RWPE2 (cell line): ENCODE results near the gene IKZF3.

Experiments used
- ATAC-seq: fragments of 200-7000 bp; cut with Tn5 transposase; 3 replicates; pipeline ENCODE4 v1.9.1; 2021; ENCODE audit warnings: low read depth
- DNase-seq: peaks from one replicate; pipeline ENCODE4 v3.0.0-alpha.2; 2020; ENCODE audit warnings: low spot score
- H3K27ac ChIP-seq: fragments of 450-650 bp; 2 replicates; pipeline ENCODE4 v1.5.1; 2017; ENCODE audit warnings: mild to moderate bottlenecking; ENCODE audit not compliant: poor library complexity, severe bottlenecking
- H3K27me3 ChIP-seq: fragments of 250-450 bp; sonication (Bioruptor Pico); 2 replicates; pipeline ENCODE4 v1.5.1; 2021; ENCODE audit warnings: mild to moderate bottlenecking, moderate library complexity; ENCODE audit not compliant: insufficient read depth, poor library complexity, severe bottlenecking
- H3K36me3 ChIP-seq: fragments of 250-450 bp; sonication (Bioruptor Pico); 2 replicates; pipeline ENCODE4 v1.5.1; 2020; ENCODE audit warnings: low read depth, mild to moderate bottlenecking, moderate library complexity
- H3K4me1 ChIP-seq: fragments of 250-450 bp; sonication (Bioruptor Pico); 2 replicates; pipeline ENCODE4 v1.5.1; 2021; ENCODE audit warnings: mild to moderate bottlenecking, moderate library complexity; ENCODE audit not compliant: insufficient read depth, poor library complexity, severe bottlenecking
- H3K4me3 ChIP-seq: fragments of 250-450 bp; sonication (Bioruptor Pico); 2 replicates; pipeline ENCODE4 v1.5.1; 2021; ENCODE audit warnings: mild to moderate bottlenecking, moderate library complexity; ENCODE audit not compliant: severe bottlenecking
- H3K9me3 ChIP-seq: fragments of 250-450 bp; sonication (Bioruptor Pico); 2 replicates; pipeline ENCODE4 v1.5.1; 2021; ENCODE audit warnings: mild to moderate bottlenecking, moderate library complexity; ENCODE audit not compliant: severe bottlenecking
- TF ChIP-seq, protein P1 (sequence below): fragments of 450-650 bp; IDR thresholded peaks from one replicate; pipeline ENCODE4 v1.5.1; 2017; ENCODE audit warnings: mild to moderate bottlenecking, moderate library complexity; ENCODE audit not compliant: poor library complexity, severe bottlenecking

Gene IKZF3

DNA sequence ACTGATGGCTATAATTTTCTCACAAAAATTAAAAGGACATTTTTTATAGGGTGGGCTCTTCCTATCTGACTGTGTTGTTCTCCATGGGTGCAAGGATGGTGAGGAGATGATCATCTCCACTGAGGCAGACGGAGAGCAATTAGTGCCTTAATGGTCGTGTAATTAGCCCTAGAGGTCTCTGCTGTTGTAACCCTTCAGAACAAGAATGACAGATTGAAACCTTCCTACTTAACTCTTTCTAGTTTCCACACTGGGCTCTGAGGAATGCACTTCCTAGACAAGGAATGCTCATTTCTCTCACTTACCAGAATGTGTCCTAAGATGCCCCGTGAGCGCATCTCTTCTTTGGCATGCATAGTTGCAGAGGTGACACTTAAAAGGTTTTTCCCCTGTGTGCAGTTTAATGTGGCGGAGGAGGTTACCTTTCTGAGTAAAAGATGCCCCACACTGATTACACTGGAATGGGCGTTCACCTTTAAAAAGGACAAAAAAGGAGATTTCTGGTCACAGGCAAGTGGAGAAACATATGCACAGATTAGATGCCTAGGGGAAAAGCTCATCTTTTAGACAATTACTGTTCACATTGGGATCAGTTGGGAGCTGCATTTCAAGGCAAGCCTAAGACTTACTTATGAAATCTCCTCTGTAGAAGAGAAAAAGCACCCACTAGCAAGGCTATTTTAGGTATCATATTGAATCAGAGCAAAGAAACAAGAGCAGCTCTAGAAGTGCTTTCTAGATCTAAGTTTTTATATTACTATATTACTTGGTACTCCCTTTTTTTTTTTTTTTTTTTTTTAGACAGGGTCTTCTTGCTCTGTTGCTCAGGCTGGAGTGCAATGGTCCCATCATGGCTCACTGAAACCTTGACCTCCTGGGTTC lies 72.8 kb downstream of the IKZF3 start:
- DNase-seq (no peak), ATAC-seq (no peak)
- Histone ChIP-seq H3K36me3 (no peaks in the 10 kb centered on the region), H3K4me1 (no peaks in the 10 kb centered on the region), H3K27me3 (no peaks in the 10 kb centered on the region), H3K4me3 (no peak overlapping the region), H3K9me3 (no peaks in the 10 kb centered on the region), H3K27ac (no peak overlapping the region)
- TF ChIP-seq, protein P1, sequence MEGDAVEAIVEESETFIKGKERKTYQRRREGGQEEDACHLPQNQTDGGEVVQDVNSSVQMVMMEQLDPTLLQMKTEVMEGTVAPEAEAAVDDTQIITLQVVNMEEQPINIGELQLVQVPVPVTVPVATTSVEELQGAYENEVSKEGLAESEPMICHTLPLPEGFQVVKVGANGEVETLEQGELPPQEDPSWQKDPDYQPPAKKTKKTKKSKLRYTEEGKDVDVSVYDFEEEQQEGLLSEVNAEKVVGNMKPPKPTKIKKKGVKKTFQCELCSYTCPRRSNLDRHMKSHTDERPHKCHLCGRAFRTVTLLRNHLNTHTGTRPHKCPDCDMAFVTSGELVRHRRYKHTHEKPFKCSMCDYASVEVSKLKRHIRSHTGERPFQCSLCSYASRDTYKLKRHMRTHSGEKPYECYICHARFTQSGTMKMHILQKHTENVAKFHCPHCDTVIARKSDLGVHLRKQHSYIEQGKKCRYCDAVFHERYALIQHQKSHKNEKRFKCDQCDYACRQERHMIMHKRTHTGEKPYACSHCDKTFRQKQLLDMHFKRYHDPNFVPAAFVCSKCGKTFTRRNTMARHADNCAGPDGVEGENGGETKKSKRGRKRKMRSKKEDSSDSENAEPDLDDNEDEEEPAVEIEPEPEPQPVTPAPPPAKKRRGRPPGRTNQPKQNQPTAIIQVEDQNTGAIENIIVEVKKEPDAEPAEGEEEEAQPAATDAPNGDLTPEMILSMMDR, result no peak

DNA sequence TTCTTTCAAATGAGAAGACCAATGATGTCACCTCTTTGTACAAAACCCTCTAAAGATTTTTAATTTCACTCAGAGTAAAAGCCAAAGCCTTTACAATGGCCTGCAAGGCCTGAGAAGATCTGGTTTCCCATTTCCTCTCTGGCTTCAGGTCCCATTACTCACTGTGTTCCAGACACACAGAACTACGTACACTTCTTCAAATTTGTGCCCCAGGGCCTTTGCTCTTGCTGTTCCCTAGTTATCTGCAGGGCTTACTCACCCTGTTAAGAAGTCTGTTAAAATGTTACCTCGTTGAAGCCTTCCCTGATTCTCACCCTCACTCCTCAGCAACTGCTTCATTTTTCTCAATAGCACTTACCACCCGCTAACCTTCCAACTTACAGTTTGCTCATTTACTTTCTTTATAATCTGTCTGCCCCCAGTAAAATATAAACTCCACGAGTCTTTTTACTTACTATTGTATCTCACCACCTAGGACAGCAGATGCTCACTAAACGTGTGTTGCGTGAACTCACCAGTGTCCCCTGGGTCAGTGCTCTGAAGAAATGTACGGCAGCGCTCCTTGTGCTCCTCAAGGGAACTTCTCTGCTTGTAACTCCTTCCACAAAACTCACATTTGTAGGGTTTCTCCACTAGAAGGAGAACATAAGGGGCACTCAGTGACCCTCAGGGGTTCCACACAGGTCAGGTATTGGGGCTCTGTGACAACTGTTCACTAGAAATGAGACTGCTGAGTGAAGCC lies 76.2 kb downstream of the IKZF3 start:
- Histone ChIP-seq H3K4me3 (no peak overlapping the region), H3K4me1 (peaks cover 5% of the 10 kb centered on the region), H3K9me3 (no peaks in the 10 kb centered on the region), H3K27me3 (no peaks in the 10 kb centered on the region), H3K27ac (no peak overlapping the region), H3K36me3 (no peaks in the 10 kb centered on the region)
- DNase-seq (no peak), ATAC-seq (0 out of 3 replicates have a peak, but pooled peaks have one; percentile 12)
- TF ChIP-seq, protein P1, result no peak

DNA sequence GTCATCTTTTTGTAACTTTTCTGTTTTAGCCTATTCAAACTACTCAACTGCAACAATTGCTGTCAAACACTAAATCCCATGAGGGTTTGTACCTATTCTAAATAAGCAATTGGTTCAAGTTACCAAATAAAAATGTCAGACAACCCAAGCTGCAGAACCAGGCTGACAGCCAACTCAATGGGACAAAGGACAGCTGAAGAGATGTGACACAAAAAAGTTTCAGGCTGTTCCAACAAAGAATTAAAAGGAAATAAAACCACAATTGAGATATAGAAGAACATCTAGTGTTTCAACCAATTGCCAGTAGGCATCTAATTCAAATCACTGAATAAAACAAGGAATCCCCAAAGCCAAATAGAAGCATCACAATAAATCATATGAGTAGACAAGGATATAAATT lies 77.1 kb downstream of the IKZF3 start:
- Histone ChIP-seq H3K27ac (no peak overlapping the region), H3K36me3 (no peaks in the 10 kb centered on the region), H3K4me1 (peaks cover 13% of the 10 kb centered on the region), H3K9me3 (no peaks in the 10 kb centered on the region), H3K4me3 (no peak overlapping the region), H3K27me3 (no peaks in the 10 kb centered on the region)
- no peak for DNase-seq
- TF ChIP-seq, protein P1, result no peak
- ATAC-seq, result no peak

DNA sequence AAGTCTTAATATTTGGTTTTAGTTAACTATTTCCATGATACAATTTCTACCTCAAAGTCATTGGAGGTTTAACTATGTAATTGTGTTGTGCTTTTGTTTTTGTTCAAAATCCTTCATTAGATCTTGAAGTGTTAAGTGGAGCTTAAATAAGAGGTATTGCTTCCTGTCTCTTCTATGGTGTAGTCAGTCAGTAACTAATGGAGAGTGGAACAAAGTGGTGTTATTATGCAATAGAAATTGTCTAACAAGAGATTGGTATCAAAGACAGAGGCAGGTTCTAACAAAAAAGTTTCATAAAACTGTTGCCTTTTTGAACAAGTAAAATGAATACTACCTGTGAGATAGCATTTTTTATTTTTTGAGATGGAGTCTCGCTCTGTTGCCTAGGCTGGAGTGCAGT lies 81.1 kb downstream of the IKZF3 start:
- Histone ChIP-seq H3K4me1 (peaks cover 26% of the 10 kb centered on the region), H3K27ac (peak overlapping the region; percentile 85), H3K9me3 (no peaks in the 10 kb centered on the region), H3K4me3 (no peak overlapping the region), H3K27me3 (no peaks in the 10 kb centered on the region), H3K36me3 (no peaks in the 10 kb centered on the region)
- TF ChIP-seq, protein P1, result no peak
- ATAC-seq (no peak; the same call in 2 of the 3 replicates), DNase-seq (no peak)

DNA sequence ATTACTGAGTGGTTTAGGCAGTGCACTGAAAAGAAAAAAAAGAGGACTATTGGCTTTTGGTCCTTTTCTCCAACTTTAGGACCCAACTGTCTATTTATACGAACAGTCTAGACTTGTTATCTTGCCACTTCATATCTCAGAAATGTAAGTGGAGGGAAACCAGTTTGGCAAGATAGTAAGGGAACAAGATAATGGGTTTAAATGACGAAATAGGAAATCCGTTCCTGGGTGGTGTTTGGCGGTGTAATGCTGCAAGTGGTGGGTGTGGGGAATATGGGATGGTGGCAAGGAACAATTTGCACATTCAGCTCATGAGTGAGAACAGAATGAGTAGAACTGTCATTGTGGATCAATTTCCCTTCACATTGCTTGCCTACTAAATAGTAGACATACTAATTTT lies 81.6 kb downstream of the IKZF3 start:
- no peak for DNase-seq
- H3K27ac ChIP-seq, result peak overlapping the region; percentile 85
- H3K4me3 ChIP-seq, result no peak overlapping the region
- H3K9me3 ChIP-seq, result no peaks in the 10 kb centered on the region
- TF ChIP-seq, protein P1, result no peak
- peak; percentile 92 for ATAC-seq
- H3K27me3 ChIP-seq, result no peaks in the 10 kb centered on the region
- H3K36me3 ChIP-seq, result no peaks in the 10 kb centered on the region
- peaks cover 26% of the 10 kb centered on the region for H3K4me1 ChIP-seq
